D721Med (cell line): ENCODE measurements around the gene SYK.
"Not testable (repeated sequence)": the region's sequence is repeated elsewhere in the genome, so short reads cannot be mapped to it uniquely, and the experiment has no call there.

ENCODE experiments used
- DNase-seq: peaks from one replicate; pipeline ENCODE4 v3.0.0; 2011; ENCODE audit warnings: low spot score; ENCODE audit not compliant: insufficient read length
- FAIRE-seq: peaks from 2 replicates; lab custom pipeline; 2011; peaks lifted over from hg19 to GRCh38; lab: Jason Lieb, UNC
- CTCF ChIP-seq: IDR thresholded peaks from 2 replicates; pipeline ENCODE4 v1.5.1; 2012; ENCODE audit warnings: mild to moderate bottlenecking, control low read depth; ENCODE audit not compliant: insufficient read depth; ENCODE audit errors: missing control alignments

Gene SYK

GRCh38 chr9:90815183-90815943, 13.7 kb downstream of the SYK start:
- no peak for FAIRE-seq
- TF ChIP-seq CTCF = no peak
- no peak for DNase-seq

DNA sequence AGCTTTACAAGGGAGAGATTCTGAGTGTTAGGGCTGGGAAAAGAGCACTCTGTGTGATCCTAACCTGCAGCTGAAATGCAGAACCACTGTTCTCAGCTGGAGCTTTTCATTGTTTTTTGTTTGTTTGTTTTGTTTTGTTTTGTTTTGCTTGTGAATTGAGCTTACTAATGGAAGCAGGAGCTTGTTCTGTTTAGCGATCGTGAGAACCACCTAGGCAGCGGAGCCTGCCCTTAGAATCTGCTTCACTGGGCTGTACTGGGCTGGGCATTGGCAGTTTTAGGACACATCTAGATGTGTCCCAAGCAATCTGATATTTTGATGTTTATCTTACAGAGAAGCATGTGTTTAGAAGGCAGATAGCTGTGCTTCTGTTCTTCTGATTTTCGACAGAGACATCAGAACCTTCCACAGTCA, 14.3 kb downstream of the SYK start:
- no peak for TF ChIP-seq CTCF
- DNase-seq (no peak), FAIRE-seq (no peak)

DNA sequence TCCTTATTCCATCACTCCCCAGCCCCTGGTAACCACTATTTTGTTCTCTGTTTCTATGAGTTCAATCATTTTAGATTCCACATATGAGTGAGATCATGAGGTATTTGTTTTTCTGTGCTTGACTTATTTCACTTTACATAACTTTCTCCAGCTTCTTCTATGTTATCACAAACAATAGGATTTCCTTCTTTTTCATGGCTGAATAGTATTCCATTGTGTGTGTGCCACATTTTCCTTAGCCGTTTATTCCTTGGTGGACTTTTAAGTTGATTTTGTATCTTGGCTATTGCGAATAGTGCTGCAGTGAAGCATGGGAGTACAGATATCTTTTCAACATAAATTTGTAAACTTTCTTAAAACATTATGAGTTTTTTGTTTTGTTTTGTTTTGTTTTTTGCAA, 15.1 kb downstream of the SYK start:
- FAIRE-seq (no peak), DNase-seq (no peak)
- TF ChIP-seq CTCF = no peak

DNA sequence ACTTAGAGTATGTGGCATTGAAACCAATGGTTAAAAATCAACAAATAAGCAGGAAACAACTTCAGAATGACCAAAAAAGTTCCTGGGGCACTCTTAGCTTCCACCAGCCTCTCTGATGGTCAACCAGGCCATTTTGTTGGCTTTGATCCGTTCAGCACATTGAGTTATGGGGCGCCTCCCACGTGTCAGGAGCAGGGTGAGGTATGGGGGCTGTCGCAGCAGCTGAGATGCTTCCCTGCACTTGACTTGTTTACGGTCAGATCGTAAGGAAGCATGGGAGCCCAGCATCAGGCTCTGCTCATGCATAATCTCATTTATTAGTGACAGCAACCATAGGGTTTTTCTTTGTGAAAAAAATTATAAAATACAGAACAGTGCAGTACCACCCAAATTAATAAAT, 16.7 kb downstream of the SYK start:
- no peak for FAIRE-seq
- DNase-seq = no peak
- no peak for TF ChIP-seq CTCF

GRCh38 chr9:90820406-90820805, 18.8 kb downstream of the SYK start:
- not testable (repeated sequence) for DNase-seq, FAIRE-seq

DNA sequence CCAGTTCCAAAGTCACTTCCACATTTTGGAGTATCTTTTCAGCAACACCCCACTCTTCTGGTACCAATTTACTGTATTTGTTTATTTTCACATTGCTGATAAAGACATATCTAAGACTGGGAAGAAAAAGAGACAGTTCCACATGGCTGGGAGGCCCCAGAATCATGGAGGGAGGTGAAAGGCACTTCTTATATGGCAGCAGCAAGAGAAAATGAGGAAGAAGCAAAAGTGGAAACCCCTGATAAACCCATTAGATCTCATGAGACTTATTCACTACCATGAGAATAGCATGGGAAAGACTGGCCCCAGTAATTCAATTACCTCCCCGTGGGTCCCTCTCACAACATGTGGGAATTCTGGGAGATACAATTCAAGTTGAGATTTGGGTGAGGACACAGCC, 19.6 kb downstream of the SYK start:
- not testable (repeated sequence) for DNase-seq, FAIRE-seq

DNA sequence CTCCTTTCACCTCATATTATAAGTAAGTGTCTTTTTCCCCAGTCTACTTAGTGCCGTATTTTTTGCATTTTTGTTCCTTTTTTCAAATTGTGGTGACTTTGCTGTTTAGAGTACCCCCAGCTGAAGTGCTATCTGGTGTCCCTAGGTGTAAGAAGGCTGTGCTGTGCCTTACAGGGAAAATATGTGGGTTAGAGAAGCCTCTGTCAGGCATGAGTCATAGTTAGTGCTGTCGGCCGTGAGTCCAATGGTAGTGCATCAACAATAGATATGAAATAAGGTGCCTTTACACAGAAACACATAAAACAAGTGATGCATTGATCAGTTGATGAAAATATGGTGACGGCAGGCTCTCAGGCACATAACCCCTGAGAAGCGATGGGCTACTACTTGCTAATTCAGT, 20.1 kb downstream of the SYK start:
- FAIRE-seq = no peak
- TF ChIP-seq CTCF = no peak

GRCh38 chr9:90822866-90823265, 21.2 kb downstream of the SYK start:
- no peak for TF ChIP-seq CTCF
- DNase-seq (no peak), FAIRE-seq (no peak)

More for the DNA sequence above, 20.1 kb downstream of the SYK start:
- DNase-seq = no peak
